NCI-H524 treated with DMSO at 0.1 percent for 48 hours (cell line): ENCODE data around the gene GPR37L1.
"Not testable (repeated sequence)": the region's sequence is repeated elsewhere in the genome, so short reads cannot be mapped to it uniquely, and the experiment has no call there.

Experiments
- DNase-seq: peaks from one replicate; lab custom pipeline; 2025; lab: John Stamatoyannopoulos, UW

Gene GPR37L1

GRCh38 chr1:202168861-202169260 is 46.1 kb downstream of the GPR37L1 start:
- DNase-seq: no peak

- DNase-seq: peak; percentile 57
Measured at GRCh38 chr1:202170726-202171125, 48.0 kb downstream of the GPR37L1 start.

GRCh38 chr1:202171292-202172014 is 48.7 kb downstream of the GPR37L1 start:
- no peak for DNase-seq

GRCh38 chr1:202172015-202172355 is 49.3 kb downstream of the GPR37L1 start:
- no peak for DNase-seq

GRCh38 chr1:202173993-202174392 is 51.3 kb downstream of the GPR37L1 start:
- no peak for DNase-seq

GRCh38 chr1:202176949-202177927 is 54.5 kb downstream of the GPR37L1 start:
- DNase-seq: no peak

GRCh38 chr1:202179828-202180750 is 57.4 kb downstream of the GPR37L1 start:
- no peak for DNase-seq

GRCh38 chr1:202180751-202181139 is 58.0 kb downstream of the GPR37L1 start:
- DNase-seq: not testable (repeated sequence)

- no peak for DNase-seq
Measured at GRCh38 chr1:202181586-202181985, 58.9 kb downstream of the GPR37L1 start.

GRCh38 chr1:202182040-202182877 is 59.5 kb downstream of the GPR37L1 start:
- no peak for DNase-seq
